Natural killer cell (primary cell): ENCODE results near the gene ZSWIM4. TPM values are rescaled to one million over a fixed set of nuclear protein-coding genes. Genes with fewer than 3 reads are reported as not detected.

Experiments
- ATAC-seq, 3 donors: fragments of 150-1000 bp in 2 of 3; fragments of 200-7000 bp in 1 of 3; cut with Tn5 transposase; 1 replicate in 1 of 3; 2 replicates in 2 of 3; pipeline ENCODE4 v1.10.0; 2021; ENCODE audit warnings: mild to moderate bottlenecking in 2 of 3, moderate library complexity in 2 of 3
- DNase-seq, 2 donors: peaks; one replicate each; pipeline versions ENCODE4 v3.0.0 to v3.0.0-alpha.2; 2013 to 2021; ENCODE audit warnings: mixed read lengths in 1 of 2
- H3K27ac ChIP-seq: one replicate; pipeline ENCODE4 v1.5.1; 2013; ENCODE audit warnings: mild to moderate bottlenecking, low read length
- H3K27me3 ChIP-seq: one replicate; pipeline ENCODE4 v1.6.1; 2013; ENCODE audit warnings: low read length; ENCODE audit not compliant: control insufficient read depth, insufficient read depth
- H3K36me3 ChIP-seq: one replicate; pipeline ENCODE4 v1.6.1; 2013; ENCODE audit warnings: low read length; ENCODE audit not compliant: control insufficient read depth, insufficient read depth
- H3K4me1 ChIP-seq: one replicate; pipeline ENCODE4 v1.6.1; 2013; ENCODE audit warnings: low read length; ENCODE audit not compliant: control insufficient read depth, insufficient read depth
- H3K4me3 ChIP-seq: one replicate; pipeline ENCODE4 v1.5.1; 2013; ENCODE audit warnings: low read length
- H3K9me3 ChIP-seq: one replicate; pipeline ENCODE4 v1.6.1; 2013; ENCODE audit warnings: low read length; ENCODE audit not compliant: control insufficient read depth, insufficient read depth
- H3K27ac Mint-ChIP-seq, 2 donors: one replicate each; pipeline ENCODE4 v1.8.0; 2022; ENCODE audit warnings: mild to moderate bottlenecking in 2 of 2, mixed read lengths in 2 of 2, moderate library complexity in 1 of 2
- H3K27me3 Mint-ChIP-seq, 2 donors: one replicate each; pipeline ENCODE4 v1.8.0; 2022; ENCODE audit warnings: low read depth in 2 of 2, mixed read lengths in 2 of 2
- H3K36me3 Mint-ChIP-seq: one replicate; pipeline ENCODE4 v1.8.0; 2022; ENCODE audit warnings: mixed read lengths
- H3K4me1 Mint-ChIP-seq, 2 donors: one replicate each; pipeline ENCODE4 v1.8.0; 2022; ENCODE audit warnings: mixed read lengths in 2 of 2
- H3K4me3 Mint-ChIP-seq: one replicate; pipeline ENCODE4 v1.8.0; 2022; ENCODE audit warnings: mild to moderate bottlenecking, moderate library complexity, mixed read lengths
- H3K9me3 Mint-ChIP-seq, 2 donors: one replicate each; pipeline ENCODE4 v1.8.0; 2022; ENCODE audit warnings: mixed read lengths in 2 of 2
- CTCF ChIP-seq: fragments of 200-600 bp; IDR thresholded peaks from one replicate; pipeline ENCODE4 v1.8.0; 2022; ENCODE audit warnings: antibody characterized with exemption
- WGBS: methylation state at CpG from one replicate; pipeline ENCODE4 v1.1.7; 2013; ENCODE audit warnings: missing lambda C conversion rate; ENCODE audit not compliant: insufficient coverage; 5-methylcytosine and 5-hydroxymethylcytosine counted together
- intact Hi-C: fragments of 100-400 bp; cut with micrococcal nuclease; formaldehyde crosslinking; loops from one replicate; pipeline ENCODE4 v1.14.2; 2022
- total RNA-seq, 4 donors: library from RNA; stranded (reverse); fragments of 120-200 nt in 1 of 4; gene quantifications; one replicate each; pipeline versions ENCODE4 v1.2.3 to v1.2.4, GENCODE V29; 2013 to 2022

Gene ZSWIM4
- total RNA-seq, 3 donors from 2014 or later (not counting 1 experiment from before 2014, with no cell fraction given): 5.8 to 5.9 (median 5.9) TPM

GRCh38 chr19:13783565-13784500, 11.4 kb upstream of the ZSWIM4 start:
- intact Hi-C loops: loop anchor here (2.0 kb wide), 1 partner anchor 53 kb away; no protein-coding TSS in a partner anchor
- no peaks in the 10 kb centered on the region for H3K9me3 Mint-ChIP-seq
- Histone ChIP-seq H3K27ac (no peak overlapping the region), H3K4me3 (no peak overlapping the region), H3K27me3 (no peaks in the 10 kb centered on the region), H3K36me3 (peaks cover 8% of the 10 kb centered on the region), H3K9me3 (no peaks in the 10 kb centered on the region), H3K4me1 (peaks cover 34% of the 10 kb centered on the region)
- no peaks in the 10 kb centered on the region for H3K36me3 Mint-ChIP-seq
- H3K4me3 Mint-ChIP-seq: no peak overlapping the region
- no peak overlapping the region for H3K27ac Mint-ChIP-seq
- TF ChIP-seq CTCF: no peak
- DNase-seq (no peak), ATAC-seq (no peak)
- H3K4me1 Mint-ChIP-seq: peaks cover 17 to 20% of the 10 kb centered on the region in 2 donors
- 78% methylated on average over 17 of the region's 18 CpGs for WGBS
- H3K27me3 Mint-ChIP-seq: no peaks in the 10 kb centered on the region

- H3K4me3 ChIP-seq: no peak overlapping the region
- H3K27me3 Mint-ChIP-seq: no peaks in the 10 kb centered on the region
- H3K36me3 ChIP-seq: no peaks in the 10 kb centered on the region
- 25% methylated on average over 16 of the region's 17 CpGs for WGBS
- H3K9me3 Mint-ChIP-seq: no peaks in the 10 kb centered on the region
- peak; percentile 67 to 86 for DNase-seq
- H3K4me1 Mint-ChIP-seq: peaks cover 21 to 26% of the 10 kb centered on the region in 2 donors
- peak overlapping the region; percentile 45 for H3K4me3 Mint-ChIP-seq
- H3K27ac Mint-ChIP-seq: peak overlapping the region; percentile 21 to 75
- no peaks in the 10 kb centered on the region for H3K9me3 ChIP-seq
- peak; percentile 79 for TF ChIP-seq CTCF
- intact Hi-C loops: loop anchor here (1.0 to 2.0 kb wide), 2 partner anchors 52 to 77 kb away; no protein-coding TSS in a partner anchor
- peaks cover 45% of the 10 kb centered on the region for H3K4me1 ChIP-seq
- H3K36me3 Mint-ChIP-seq: no peaks in the 10 kb centered on the region
- peak; percentile 72 to 80 (median 80) for ATAC-seq
- H3K27ac ChIP-seq: no peak overlapping the region
- no peaks in the 10 kb centered on the region for H3K27me3 ChIP-seq
Observed at GRCh38 chr19:13784731-13785452, 10.4 kb upstream of the ZSWIM4 start.

GRCh38 chr19:13788991-13789390, 6.3 kb upstream of the ZSWIM4 start:
- no peaks in the 10 kb centered on the region for H3K36me3 ChIP-seq
- peak in 2 of 3 donors; percentile 10 to 12 for ATAC-seq
- H3K27me3 ChIP-seq: no peaks in the 10 kb centered on the region
- no peak for TF ChIP-seq CTCF
- Mint-ChIP-seq H3K27ac (peak overlapping the region; percentile 72 to 78), H3K4me1 (peaks cover 30 to 36% of the 10 kb centered on the region in 2 donors), H3K27me3 (no peaks in the 10 kb centered on the region), H3K4me3 (peak overlapping the region; percentile 69), H3K9me3 (no peaks in the 10 kb centered on the region), H3K36me3 (no peaks in the 10 kb centered on the region)
- WGBS: 16% methylated on average over 8 of the region's 8 CpGs
- peak overlapping the region; percentile 51 for H3K27ac ChIP-seq
- no peaks in the 10 kb centered on the region for H3K9me3 ChIP-seq
- DNase-seq: peak; percentile 30 to 60
- peaks cover 53% of the 10 kb centered on the region for H3K4me1 ChIP-seq
- intact Hi-C loops: no loop called here
- no peak overlapping the region for H3K4me3 ChIP-seq
